ENCODE data around the gene IMPACT.

The IMPACT gene

GRCh38 chr18:24402209-24402785, 24.2 kb upstream of the IMPACT start:
- no peak for DNase-seq (ENCODE audit: low spot score)
- TF ChIP-seq CTCF (IDR thresholded peaks at IDR 0.05) = no peak
- Histone ChIP-seq H3K27ac (no peak overlapping the region), H3K4me3 (no peak overlapping the region)

- no peak for TF ChIP-seq CTCF (IDR thresholded peaks at IDR 0.05)
- H3K27ac ChIP-seq = no peak overlapping the region
- H3K4me3 ChIP-seq = no peak overlapping the region
- no peak for DNase-seq (ENCODE audit: low spot score)
These were observed 23.4 kb upstream of the IMPACT start for GRCh38 chr18:24403076-24403475.

GRCh38 chr18:24404591-24404990, 21.9 kb upstream of the IMPACT start:
- DNase-seq (ENCODE audit: low spot score) = no peak
- no peak for TF ChIP-seq CTCF (IDR thresholded peaks at IDR 0.05)
- no peak overlapping the region for H3K4me3 ChIP-seq
- H3K27ac ChIP-seq = no peak overlapping the region

GRCh38 chr18:24408496-24408895, 18.0 kb upstream of the IMPACT start:
- TF ChIP-seq CTCF (IDR thresholded peaks at IDR 0.05) = no peak
- no peak overlapping the region for H3K4me3 ChIP-seq
- no peak for DNase-seq (ENCODE audit: low spot score)
- no peak overlapping the region for H3K27ac ChIP-seq

- Histone ChIP-seq H3K4me3 (no peak overlapping the region), H3K27ac (no peak overlapping the region)
- no peak for TF ChIP-seq CTCF (IDR thresholded peaks at IDR 0.05)
- DNase-seq (ENCODE audit: low spot score) = no peak
These were observed 13.3 kb upstream of the IMPACT start for GRCh38 chr18:24413148-24413547.

- Histone ChIP-seq H3K27ac (no peak overlapping the region), H3K4me3 (no peak overlapping the region)
- no peak for DNase-seq (ENCODE audit: low spot score)
- TF ChIP-seq CTCF (IDR thresholded peaks at IDR 0.05) = no peak
These were observed 12.0 kb upstream of the IMPACT start for GRCh38 chr18:24414349-24415003.

- no peak for DNase-seq (ENCODE audit: low spot score)
- Histone ChIP-seq H3K4me3 (no peak overlapping the region), H3K27ac (no peak overlapping the region)
- no peak for TF ChIP-seq CTCF (IDR thresholded peaks at IDR 0.05)
These were observed 9.0 kb upstream of the IMPACT start for GRCh38 chr18:24417480-24417879.

Data from coronary artery (tissue), 2 donors.